Measurements from ENCODE around the gene RAI14. TPM values are rescaled to one million over a fixed set of nuclear protein-coding genes. Genes with fewer than 3 reads are reported as not detected.
A peak's percentile ranks its signal among the peaks of the same experiment; 100 is the strongest.
"Not testable (repeated sequence)": the region's sequence is repeated elsewhere in the genome, so short reads cannot be mapped to it uniquely, and the experiment has no call there.

The RAI14 gene
- total RNA-seq, 1 donor from 2014 or later = 260 TPM

DNA sequence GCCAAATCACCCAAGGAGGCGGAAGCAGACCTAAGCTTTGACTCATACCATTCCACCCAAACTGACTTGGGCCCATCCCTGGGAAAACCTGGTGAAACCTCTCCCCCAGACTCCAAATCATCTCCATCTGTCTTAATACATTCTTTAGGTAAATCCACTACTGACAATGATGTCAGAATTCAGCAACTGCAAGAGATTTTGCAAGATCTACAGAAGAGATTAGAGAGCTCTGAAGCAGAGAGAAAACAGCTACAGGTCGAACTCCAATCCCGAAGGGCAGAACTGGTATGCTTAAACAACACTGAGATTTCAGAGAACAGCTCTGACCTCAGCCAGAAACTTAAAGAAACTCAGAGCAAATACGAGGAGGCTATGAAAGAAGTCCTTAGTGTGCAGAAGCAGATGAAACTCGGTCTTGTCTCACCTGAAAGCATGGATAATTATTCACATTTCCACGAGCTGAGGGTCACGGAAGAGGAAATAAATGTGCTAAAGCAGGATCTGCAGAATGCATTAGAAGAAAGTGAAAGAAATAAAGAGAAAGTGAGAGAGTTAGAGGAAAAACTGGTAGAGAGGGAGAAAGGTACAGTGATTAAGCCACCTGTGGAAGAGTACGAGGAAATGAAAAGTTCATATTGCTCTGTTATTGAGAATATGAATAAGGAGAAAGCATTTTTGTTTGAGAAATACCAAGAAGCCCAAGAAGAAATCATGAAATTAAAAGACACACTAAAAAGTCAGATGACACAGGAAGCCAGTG lies 167.0 kb downstream of the RAI14 start:
- H3K9me3 Mint-ChIP-seq (ENCODE audit: low read depth) = no peaks in the 10 kb centered on the region

DNA sequence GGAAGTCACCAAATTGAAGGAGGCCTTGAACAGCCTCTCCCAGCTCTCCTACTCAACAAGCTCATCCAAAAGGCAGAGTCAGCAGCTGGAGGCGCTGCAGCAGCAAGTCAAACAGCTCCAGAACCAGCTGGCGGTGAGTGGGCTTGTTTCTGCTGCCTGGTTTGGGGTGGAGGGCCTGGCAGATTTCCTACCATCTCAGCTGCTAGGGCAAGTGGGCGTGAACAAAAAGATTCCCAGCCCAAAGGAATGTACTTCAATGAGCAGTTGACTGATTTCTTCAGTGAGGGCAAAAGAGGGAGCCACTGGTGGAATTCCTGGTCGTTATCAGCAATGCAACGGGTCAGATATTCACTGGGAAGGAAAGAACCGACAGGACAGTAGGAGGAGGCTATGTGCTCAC lies 170.2 kb downstream of the RAI14 start:
- Mint-ChIP-seq H3K4me3 (ENCODE audit: unreplicated experiment) (no peak overlapping the region), H3K9me3 (ENCODE audit: low read depth) (no peaks in the 10 kb centered on the region), H3K36me3 (ENCODE audit: low read depth) (peaks cover 70% of the 10 kb centered on the region), H3K4me1 (ENCODE audit: low read depth) (peaks cover 4% of the 10 kb centered on the region), H3K27me3 (ENCODE audit: low read depth) (no peaks in the 10 kb centered on the region), H3K27ac (ENCODE audit: unreplicated experiment) (no peak overlapping the region)
- DNase-seq (ENCODE audit: low spot score) = no peak
- TF ChIP-seq, protein P1, sequence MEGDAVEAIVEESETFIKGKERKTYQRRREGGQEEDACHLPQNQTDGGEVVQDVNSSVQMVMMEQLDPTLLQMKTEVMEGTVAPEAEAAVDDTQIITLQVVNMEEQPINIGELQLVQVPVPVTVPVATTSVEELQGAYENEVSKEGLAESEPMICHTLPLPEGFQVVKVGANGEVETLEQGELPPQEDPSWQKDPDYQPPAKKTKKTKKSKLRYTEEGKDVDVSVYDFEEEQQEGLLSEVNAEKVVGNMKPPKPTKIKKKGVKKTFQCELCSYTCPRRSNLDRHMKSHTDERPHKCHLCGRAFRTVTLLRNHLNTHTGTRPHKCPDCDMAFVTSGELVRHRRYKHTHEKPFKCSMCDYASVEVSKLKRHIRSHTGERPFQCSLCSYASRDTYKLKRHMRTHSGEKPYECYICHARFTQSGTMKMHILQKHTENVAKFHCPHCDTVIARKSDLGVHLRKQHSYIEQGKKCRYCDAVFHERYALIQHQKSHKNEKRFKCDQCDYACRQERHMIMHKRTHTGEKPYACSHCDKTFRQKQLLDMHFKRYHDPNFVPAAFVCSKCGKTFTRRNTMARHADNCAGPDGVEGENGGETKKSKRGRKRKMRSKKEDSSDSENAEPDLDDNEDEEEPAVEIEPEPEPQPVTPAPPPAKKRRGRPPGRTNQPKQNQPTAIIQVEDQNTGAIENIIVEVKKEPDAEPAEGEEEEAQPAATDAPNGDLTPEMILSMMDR (IDR thresholded peaks at IDR 0.05) = no peak

More for the DNA sequence above, 167.0 kb downstream of the RAI14 start:
- H3K36me3 Mint-ChIP-seq (ENCODE audit: low read depth) = peaks cover 63% of the 10 kb centered on the region
- H3K4me3 Mint-ChIP-seq (ENCODE audit: unreplicated experiment) = no peak overlapping the region
- no peak for DNase-seq (ENCODE audit: low spot score)
- peaks cover 19% of the 10 kb centered on the region for H3K4me1 Mint-ChIP-seq (ENCODE audit: low read depth)
- TF ChIP-seq, protein P1 (IDR thresholded peaks at IDR 0.05) = no peak
- H3K27ac Mint-ChIP-seq (ENCODE audit: unreplicated experiment) = peak overlapping the region; percentile 13
- H3K27me3 Mint-ChIP-seq (ENCODE audit: low read depth) = no peaks in the 10 kb centered on the region

DNA sequence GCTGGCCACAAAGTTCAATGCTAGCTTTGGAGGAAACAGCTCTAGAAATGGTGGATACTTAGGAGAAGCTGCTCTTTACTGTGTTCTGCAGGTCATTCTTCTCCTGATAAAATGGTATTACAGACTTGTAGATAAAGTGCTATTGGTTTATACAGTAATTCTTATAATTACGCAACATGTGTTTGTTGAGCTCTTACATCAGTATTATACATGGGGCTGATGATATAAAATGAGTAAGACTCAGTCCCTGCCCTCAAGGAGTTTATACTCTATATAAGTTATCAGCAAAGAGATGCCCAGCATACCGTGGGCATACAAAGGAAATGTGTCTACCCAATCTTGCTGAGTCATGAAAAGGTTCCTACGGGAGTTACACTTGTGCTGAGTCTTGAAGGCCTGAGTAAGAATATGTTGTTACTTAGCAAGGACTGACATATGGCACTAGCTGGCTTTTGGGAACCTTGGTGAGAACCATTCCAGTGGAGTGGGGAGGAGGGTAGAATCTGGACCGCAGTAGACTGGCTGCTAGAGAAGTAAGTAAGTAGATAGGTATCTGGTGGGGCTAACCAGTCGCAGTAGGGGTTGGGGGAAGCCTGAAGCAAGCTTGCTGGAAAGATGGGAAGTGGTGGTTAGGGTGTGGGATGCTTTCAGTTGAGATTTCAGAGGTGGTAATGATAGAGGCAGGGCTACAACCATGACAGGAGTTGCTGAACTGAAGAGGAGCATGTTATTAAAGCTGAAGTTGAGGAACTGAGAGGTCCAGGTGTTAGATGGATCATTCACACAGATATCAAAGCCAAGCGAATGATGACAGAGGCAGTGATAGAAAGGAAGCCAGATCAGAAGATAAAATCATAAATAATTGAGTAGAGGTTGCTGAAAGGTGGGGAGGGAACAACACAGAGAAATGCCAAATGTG lies 171.7 kb downstream of the RAI14 start:
- H3K9me3 Mint-ChIP-seq (ENCODE audit: low read depth) = no peaks in the 10 kb centered on the region
- H3K4me3 Mint-ChIP-seq (ENCODE audit: unreplicated experiment) = no peak overlapping the region
- TF ChIP-seq, protein P1 (IDR thresholded peaks at IDR 0.05) = no peak
- DNase-seq (ENCODE audit: low spot score) = no peak
- no peaks in the 10 kb centered on the region for H3K27me3 Mint-ChIP-seq (ENCODE audit: low read depth)
- peak overlapping the region; percentile 49 for H3K27ac Mint-ChIP-seq (ENCODE audit: unreplicated experiment)
- peaks cover 74% of the 10 kb centered on the region for H3K36me3 Mint-ChIP-seq (ENCODE audit: low read depth)
- H3K4me1 Mint-ChIP-seq (ENCODE audit: low read depth) = peaks cover 5% of the 10 kb centered on the region

DNA sequence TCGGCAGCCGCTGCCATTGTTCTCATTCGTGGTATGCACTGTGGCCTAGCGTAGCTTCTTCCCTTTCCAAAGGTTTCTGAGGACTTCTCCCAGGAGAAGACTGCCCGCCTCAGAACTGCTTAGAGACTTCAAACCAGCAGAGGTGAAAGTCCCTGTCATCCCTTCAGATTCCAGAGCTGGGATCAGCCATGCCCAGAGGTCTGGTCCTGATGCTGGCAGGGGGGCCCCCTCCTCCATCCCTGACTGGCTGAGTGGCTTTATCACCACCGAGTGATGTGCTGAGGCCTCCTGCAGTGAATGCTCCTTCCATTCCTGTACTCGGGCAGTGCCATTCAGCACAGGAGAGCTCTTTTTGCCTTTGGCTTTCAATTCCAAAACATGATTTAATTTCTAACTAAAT lies 174.7 kb downstream of the RAI14 start:
- H3K9me3 Mint-ChIP-seq (ENCODE audit: low read depth); H3K4me1 Mint-ChIP-seq (ENCODE audit: low read depth); H3K27ac Mint-ChIP-seq (ENCODE audit: unreplicated experiment); H3K27me3 Mint-ChIP-seq (ENCODE audit: low read depth); DNase-seq (ENCODE audit: low spot score); H3K4me3 Mint-ChIP-seq (ENCODE audit: unreplicated experiment): not testable (repeated sequence)
- H3K36me3 Mint-ChIP-seq (ENCODE audit: low read depth) = peaks cover 62% of the 10 kb centered on the region

DNA sequence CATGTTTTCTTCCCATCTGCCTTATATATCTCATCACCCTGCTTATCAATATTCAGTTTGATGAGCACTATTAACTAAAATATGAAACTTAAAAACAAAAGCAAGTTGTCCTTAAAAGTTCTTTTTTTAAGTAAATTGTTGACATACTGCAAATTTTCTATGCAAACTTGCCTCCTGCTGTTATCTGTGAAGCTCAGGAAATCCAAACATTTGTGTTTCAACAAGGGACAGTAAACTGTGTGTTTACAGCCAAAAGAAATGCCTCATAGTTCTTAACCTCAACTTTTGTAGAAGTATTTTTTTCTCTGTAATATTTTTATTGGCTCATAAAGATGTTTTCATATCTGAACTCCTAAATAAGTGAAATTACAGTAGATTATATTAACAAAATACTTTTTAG lies 175.2 kb downstream of the RAI14 start:
- H3K4me3 Mint-ChIP-seq (ENCODE audit: unreplicated experiment) = no peak overlapping the region
- H3K27ac Mint-ChIP-seq (ENCODE audit: unreplicated experiment) = no peak overlapping the region
- DNase-seq (ENCODE audit: low spot score) = no peak
- H3K4me1 Mint-ChIP-seq (ENCODE audit: low read depth) = peaks cover 2% of the 10 kb centered on the region
- TF ChIP-seq, protein P1 (IDR thresholded peaks at IDR 0.05) = no peak
- H3K9me3 Mint-ChIP-seq (ENCODE audit: low read depth) = no peaks in the 10 kb centered on the region
- no peaks in the 10 kb centered on the region for H3K27me3 Mint-ChIP-seq (ENCODE audit: low read depth)
- H3K36me3 Mint-ChIP-seq (ENCODE audit: low read depth) = peaks cover 59% of the 10 kb centered on the region
